Keratinocyte (primary cell): ENCODE measurements around the gene STK32C. TPM values are rescaled to one million over a fixed set of nuclear protein-coding genes. Genes with fewer than 3 reads are reported as not detected.

Experiments used
- DNase-seq: peaks from one replicate; pipeline ENCODE4 v3.0.0-alpha.2; 2011; ENCODE audit warnings: low read depth, missing footprints, low spot score
- FAIRE-seq: peaks from 2 replicates; lab custom pipeline; 2011; peaks lifted over from hg19 to GRCh38; lab: Jason Lieb, UNC
- H2AFZ ChIP-seq: 2 replicates; pipeline ENCODE4 v1.6.0; 2012; ENCODE audit warnings: low read length, control low read depth, inconsistent platforms; ENCODE audit not compliant: control insufficient read depth
- H3K27ac ChIP-seq: 2 replicates; pipeline ENCODE4 v1.5.1; 2011; ENCODE audit warnings: low read length; ENCODE audit not compliant: control insufficient read depth, insufficient read depth
- H3K27me3 ChIP-seq: 3 replicates; pipeline ENCODE4 v1.6.0; 2011; ENCODE audit warnings: low read length; ENCODE audit not compliant: control insufficient read depth, insufficient read depth; ENCODE audit errors: extremely low read depth
- H3K36me3 ChIP-seq, 2 experiments: 2 replicates in 1 of 2; 3 replicates in 1 of 2; pipeline ENCODE4 v1.5.1; 2011; ENCODE audit warnings: low read length in 2 of 2, mild to moderate bottlenecking in 1 of 2; ENCODE audit not compliant: control insufficient read depth in 2 of 2, insufficient read depth in 2 of 2; ENCODE audit errors: extremely low read depth in 1 of 2
- H3K4me1 ChIP-seq: 3 replicates; pipeline ENCODE4 v1.5.1; 2011; ENCODE audit warnings: low read length; ENCODE audit not compliant: control insufficient read depth, insufficient read depth; ENCODE audit errors: extremely low read depth
- H3K4me2 ChIP-seq: 3 replicates; pipeline ENCODE4 v1.6.0; 2011; ENCODE audit warnings: low read depth, low read length; ENCODE audit not compliant: control insufficient read depth, insufficient read depth; ENCODE audit errors: extremely low read depth
- H3K4me3 ChIP-seq, 3 experiments: fragments of 200-600 bp in 1 of 3; sonication (generic) in 1 of 3; 2 replicates in 2 of 3; 3 replicates in 1 of 3; pipeline ENCODE4 v1.5.1; 2011 to 2016; ENCODE audit warnings: low read length in 3 of 3, mild to moderate bottlenecking in 3 of 3, control low read depth in 2 of 3, inconsistent platforms in 1 of 3, low read depth in 1 of 3, mixed read lengths in 1 of 3, mixed run types in 1 of 3, moderate library complexity in 1 of 3; ENCODE audit not compliant: control insufficient read depth in 2 of 3, insufficient read depth in 2 of 3; ENCODE audit errors: extremely low read depth in 1 of 3
- H3K79me2 ChIP-seq: 2 replicates; pipeline ENCODE4 v1.6.0; 2012; ENCODE audit warnings: low read length; ENCODE audit not compliant: control insufficient read depth, insufficient read depth
- H3K9ac ChIP-seq: 3 replicates; pipeline ENCODE4 v1.6.0; 2011; ENCODE audit warnings: low read length; ENCODE audit not compliant: control insufficient read depth, insufficient read depth; ENCODE audit errors: extremely low read depth
- H3K9me1 ChIP-seq: 3 replicates; pipeline ENCODE4 v1.6.0; 2011; ENCODE audit warnings: low read length; ENCODE audit not compliant: control insufficient read depth, insufficient read depth; ENCODE audit errors: extremely low read depth
- H3K9me3 ChIP-seq: 2 replicates; pipeline ENCODE4 v1.5.1; 2012; ENCODE audit warnings: low read depth, low read length; ENCODE audit not compliant: control insufficient read depth
- H4K20me1 ChIP-seq: 3 replicates; pipeline ENCODE4 v1.6.0; 2011; ENCODE audit warnings: low read length; ENCODE audit not compliant: control insufficient read depth, insufficient read depth; ENCODE audit errors: extremely low read depth
- CTCF ChIP-seq, 3 experiments: IDR thresholded peaks in 1 of 3; conservative IDR thresholded peaks in 1 of 3; optimal IDR thresholded peaks in 1 of 3; 2 replicates in 2 of 3; 3 replicates in 1 of 3; pipeline versions ENCODE3 to v1.5.1; 2011; ENCODE audit warnings: low read length in 3 of 3, mild to moderate bottlenecking in 3 of 3, moderate library complexity in 2 of 3, control low read depth in 1 of 3, inconsistent platforms in 1 of 3; ENCODE audit not compliant: insufficient read depth in 2 of 3; ENCODE audit errors: extremely low read depth in 1 of 3
- EZH2 ChIP-seq: IDR thresholded peaks from one replicate; pipeline ENCODE4 v1.6.1; 2012; ENCODE audit warnings: inconsistent platforms, mild to moderate bottlenecking, low read length, moderate library complexity
- dilution Hi-C: fragments of 300-500 bp; cut with MboI; formaldehyde crosslinking; loops from one replicate; pipeline ENCODE4 v1.7.0; 2020; ENCODE audit warnings: low sequenced_read_pairs; ENCODE audit not compliant: extremely low pct_ligation_motif_present
- polyA plus RNA-seq, 5 experiments: library from polyadenylated mRNA; depleted of rRNA in 3 of 5; stranded (reverse) in 3 of 5; stranded (forward) in 1 of 5; unstranded in 1 of 5; fragments of >200 nt; gene quantifications; 1 replicate in 1 of 5; 2 replicates in 3 of 5; 3 replicates in 1 of 5; pipeline versions ENCODE4 v1.2.1 to v1.2.3, GENCODE V29; 2011 to 2012; ENCODE audit warnings: missing spikeins in 2 of 5, low read depth in 1 of 5, low replicate concordance in 1 of 5

STK32C gene
- polyA plus RNA-seq, 1 donor (not counting 4 experiments of a cell fraction or from before 2014, with no cell fraction given) = 4.1 TPM

- Histone ChIP-seq H3K9me1 (no peaks in the 10 kb centered on the region), H3K4me2 (no peak overlapping the region), H3K4me3 (no peak overlapping the region), H3K9me3 (peaks cover 2% of the 10 kb centered on the region), H3K79me2 (no peaks in the 10 kb centered on the region), H3K27me3 (peaks cover 38% of the 10 kb centered on the region), H4K20me1 (no peaks in the 10 kb centered on the region), H3K9ac (no peak overlapping the region), H2AFZ (no peak overlapping the region), H3K27ac (no peak overlapping the region), H3K36me3 (no peaks in the 10 kb centered on the region), H3K4me1 (no peaks in the 10 kb centered on the region)
- dilution Hi-C loops = no loop called here
- TF ChIP-seq CTCF (optimal IDR thresholded peaks at IDR 0.05 in 1 of 3, IDR thresholded peaks at IDR 0.05 in 1 of 3, conservative IDR thresholded peaks at IDR 0.05 in 1 of 3; ENCODE audit: extremely low read depth in 1 of 3, insufficient read depth in 2 of 3, low read length in 3 of 3) = no peak
- no peak for TF ChIP-seq EZH2
- DNase-seq = no peak
- no peak for FAIRE-seq
These were observed 3.7 kb upstream of the STK32C start for GRCh38 chr10:132311338-132311939.

GRCh38 chr10:132310701-132311337, 3.1 kb upstream of the STK32C start:
- Histone ChIP-seq H3K4me3 (no peak overlapping the region), H3K27ac (no peak overlapping the region), H3K9me3 (peaks cover 2% of the 10 kb centered on the region), H3K4me2 (no peak overlapping the region), H3K79me2 (no peaks in the 10 kb centered on the region), H3K4me1 (no peaks in the 10 kb centered on the region), H3K9me1 (no peaks in the 10 kb centered on the region), H2AFZ (no peak overlapping the region), H3K36me3 (no peaks in the 10 kb centered on the region), H3K27me3 (peaks cover 44% of the 10 kb centered on the region), H4K20me1 (no peaks in the 10 kb centered on the region), H3K9ac (no peak overlapping the region)
- dilution Hi-C loops = no loop called here
- DNase-seq (no peak), FAIRE-seq (no peak)
- TF ChIP-seq EZH2 = no peak
- TF ChIP-seq CTCF (optimal IDR thresholded peaks at IDR 0.05 in 1 of 3, IDR thresholded peaks at IDR 0.05 in 1 of 3, conservative IDR thresholded peaks at IDR 0.05 in 1 of 3; ENCODE audit: extremely low read depth in 1 of 3, insufficient read depth in 2 of 3, low read length in 3 of 3) = no peak
